Stimulated activated CD4-positive, alpha-beta T cell treated with anti-CD3 and anti-CD28 coated beads, TNF-alpha, amount 100 ng/mL, for 4 hours (primary cell): Measurements from ENCODE around the gene TNPO1.
"Not testable (repeated sequence)": the region's sequence is repeated elsewhere in the genome, so short reads cannot be mapped to it uniquely, and the experiment has no call there.

Source experiments
- DNase-seq, 3 experiments: peaks; one replicate each; pipeline ENCODE4 v3.0.0-alpha.2; 2020; ENCODE audit warnings: low read depth in 3 of 3

TNPO1 gene

DNA sequence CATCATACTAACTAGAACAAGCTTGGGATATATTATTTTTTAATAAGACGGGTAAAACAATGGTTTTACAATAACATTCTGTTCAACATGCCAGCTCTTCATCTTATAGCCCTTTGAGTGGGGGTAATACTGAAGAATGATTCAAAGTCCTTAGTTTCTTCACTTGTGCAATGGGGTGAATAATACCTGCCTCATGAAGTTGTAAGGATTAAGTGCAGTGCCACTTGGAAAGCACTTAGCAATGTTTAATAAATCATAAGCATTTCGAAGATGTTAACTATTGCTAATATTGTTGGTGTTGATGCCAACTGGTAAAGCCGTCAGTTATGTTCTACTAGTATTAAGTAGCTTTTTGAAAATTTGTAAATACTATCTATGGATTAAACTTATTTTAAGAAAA, 38.0 kb downstream of the TNPO1 start:
- no peak for DNase-seq

DNA sequence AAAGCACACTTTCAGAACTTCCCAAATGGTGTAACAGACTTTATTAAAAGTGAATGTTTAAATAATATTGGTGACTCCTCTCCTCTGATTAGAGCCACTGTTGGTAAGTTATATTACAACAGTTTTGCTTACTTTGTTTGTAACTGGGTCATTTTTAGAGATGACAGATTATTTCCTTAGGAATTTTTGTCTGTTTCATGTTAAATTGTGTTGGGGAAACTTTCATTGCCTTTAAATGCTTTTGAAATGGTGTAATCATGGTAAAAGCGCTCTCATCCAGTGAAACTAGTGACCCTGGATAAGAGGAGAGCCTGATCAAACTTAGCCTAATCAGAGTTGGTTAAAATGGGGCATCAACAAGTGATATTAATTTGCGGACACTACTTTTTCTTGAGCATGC, 39.4 kb downstream of the TNPO1 start:
- DNase-seq, result no peak

DNA sequence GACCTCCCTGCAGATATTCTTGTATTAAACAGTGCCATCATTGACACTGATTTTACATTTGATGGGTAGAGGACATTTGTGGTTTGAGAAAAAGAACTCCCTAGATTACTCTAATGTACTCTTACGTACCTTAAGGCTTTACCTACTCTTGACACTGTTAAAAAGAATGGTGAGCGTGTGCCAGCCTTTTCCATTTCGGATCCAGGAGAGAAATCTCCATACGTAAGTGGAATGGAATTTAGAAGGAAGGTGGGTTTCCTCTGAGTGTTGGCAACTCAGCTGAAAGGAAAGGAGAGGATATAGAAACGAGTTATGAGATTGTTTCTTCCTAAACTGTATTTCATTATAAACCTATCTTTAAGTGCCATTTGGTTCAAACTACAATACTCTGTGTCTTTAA, 40.9 kb downstream of the TNPO1 start:
- no peak for DNase-seq

DNA sequence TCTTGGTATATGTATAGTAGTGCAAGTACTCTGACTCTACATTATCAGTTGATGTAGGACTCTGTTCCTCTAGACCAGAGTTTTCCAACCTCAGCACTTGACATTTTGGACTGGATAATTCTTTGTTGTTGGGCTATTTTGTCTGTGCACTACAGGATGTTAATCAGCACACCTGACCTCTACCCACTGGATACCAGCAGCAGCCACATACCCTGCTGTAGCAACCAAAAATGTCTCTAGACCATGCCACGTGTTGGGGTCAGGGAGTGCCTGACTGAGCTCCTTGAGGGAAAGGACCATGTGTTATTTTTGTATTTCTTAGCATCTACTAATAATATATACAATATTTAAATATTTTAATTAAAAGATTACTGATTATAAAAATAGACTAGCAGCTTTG, 42.7 kb downstream of the TNPO1 start:
- no peak for DNase-seq

DNA sequence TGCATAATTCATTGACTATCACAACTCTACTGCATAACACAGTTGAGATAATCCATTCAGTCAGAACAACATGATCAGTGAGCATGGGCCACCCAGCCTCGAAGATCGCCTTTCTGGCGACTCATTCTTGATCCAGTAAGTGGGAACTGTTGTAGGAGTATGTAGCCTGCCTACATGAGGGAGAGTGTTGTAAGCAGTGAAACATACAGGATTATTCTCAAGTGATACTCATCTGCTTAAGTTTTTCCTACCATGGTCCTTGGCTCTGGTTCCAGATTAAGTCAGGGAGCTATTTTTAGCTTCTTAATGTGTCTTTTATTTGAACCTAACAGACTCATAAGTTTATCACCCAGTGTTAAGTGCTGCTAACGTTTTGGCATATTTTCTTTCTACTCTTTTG, 44.0 kb downstream of the TNPO1 start:
- DNase-seq, result no peak

DNA sequence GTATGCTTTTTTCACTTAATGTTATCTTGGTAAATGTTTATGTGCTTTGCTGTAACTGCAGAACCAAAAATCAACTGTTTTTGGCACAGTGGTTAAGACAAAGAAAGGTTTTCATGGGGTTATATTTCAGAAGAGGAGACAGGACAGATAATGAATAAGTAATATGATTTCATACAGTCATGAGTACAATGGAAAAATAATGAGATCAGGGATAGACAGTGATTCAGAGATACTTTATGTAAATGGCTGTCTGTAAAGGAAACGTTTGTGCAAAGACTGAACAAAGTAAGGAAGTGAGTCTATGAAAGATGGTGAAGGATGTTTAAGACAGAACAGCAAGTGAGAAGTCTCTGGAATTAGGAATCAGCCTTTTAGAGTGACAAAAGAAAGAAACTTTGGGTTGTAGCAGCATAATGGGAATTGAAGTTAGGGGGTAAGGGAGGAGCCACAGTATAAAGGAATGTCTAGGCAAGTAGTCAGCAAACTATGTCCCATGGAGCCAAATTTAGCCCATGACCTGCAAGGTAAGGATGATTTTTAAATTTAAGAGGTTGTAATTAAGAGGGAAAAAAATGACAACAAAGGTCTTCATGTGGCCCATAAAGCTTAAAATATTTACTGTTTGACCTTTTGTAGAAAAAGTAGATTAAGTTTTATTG, 55.0 kb downstream of the TNPO1 start:
- no peak for DNase-seq

DNA sequence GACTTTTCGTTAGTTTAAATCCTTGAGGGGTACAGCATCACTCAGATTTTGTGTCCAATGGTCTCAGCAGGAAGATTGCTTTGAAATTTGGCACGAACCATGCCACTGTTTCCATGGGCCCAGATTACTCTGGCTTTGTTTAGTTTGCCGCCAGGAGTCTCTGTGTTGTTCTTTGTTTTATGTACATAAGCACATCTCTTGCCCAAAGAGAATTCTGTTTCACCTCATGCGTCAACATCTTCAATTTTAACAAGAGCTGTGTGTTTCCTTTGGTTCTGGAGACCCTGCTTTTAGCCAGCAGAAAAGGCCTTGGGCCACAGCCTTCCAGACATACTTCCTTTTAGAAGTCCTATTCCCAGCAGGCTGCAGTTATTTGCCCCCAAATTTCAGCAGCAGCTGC, 62.4 kb downstream of the TNPO1 start:
- no peak for DNase-seq

DNA sequence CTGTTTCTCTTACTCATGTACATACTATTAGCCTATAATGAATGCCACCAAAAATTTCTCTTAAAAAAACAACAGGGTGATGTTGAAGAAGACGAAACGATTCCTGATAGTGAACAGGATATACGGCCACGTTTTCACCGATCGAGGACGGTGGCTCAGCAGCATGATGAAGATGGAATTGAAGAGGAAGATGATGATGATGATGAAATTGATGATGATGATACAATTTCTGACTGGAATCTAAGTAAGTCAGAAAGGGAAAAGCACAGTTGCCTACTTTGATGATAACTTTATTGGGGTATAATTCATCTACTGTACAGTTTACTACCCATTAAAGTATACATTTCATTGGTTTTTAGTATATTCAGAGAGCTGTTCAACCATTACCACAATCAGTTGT, 66.5 kb downstream of the TNPO1 start:
- no peak for DNase-seq

DNA sequence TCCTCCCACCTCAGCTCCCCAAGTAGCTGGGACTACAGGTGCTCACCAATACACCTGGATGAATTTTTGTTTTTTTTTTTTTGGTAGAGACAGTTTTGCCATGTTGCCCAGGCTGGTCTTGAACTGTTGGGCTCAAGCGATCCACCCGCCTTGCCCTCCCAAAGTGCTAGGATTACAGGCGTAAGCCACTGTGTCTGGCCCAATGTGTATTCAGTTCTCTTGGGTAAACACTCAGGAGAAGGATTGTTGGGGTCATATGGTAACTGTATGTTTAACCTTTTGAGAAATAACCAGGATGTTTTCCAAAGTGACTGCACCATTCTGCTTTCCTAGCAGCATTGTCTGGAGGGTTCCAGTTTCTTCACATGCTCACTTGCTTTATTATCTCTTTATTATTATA, 67.4 kb downstream of the TNPO1 start:
- DNase-seq, result no peak

DNA sequence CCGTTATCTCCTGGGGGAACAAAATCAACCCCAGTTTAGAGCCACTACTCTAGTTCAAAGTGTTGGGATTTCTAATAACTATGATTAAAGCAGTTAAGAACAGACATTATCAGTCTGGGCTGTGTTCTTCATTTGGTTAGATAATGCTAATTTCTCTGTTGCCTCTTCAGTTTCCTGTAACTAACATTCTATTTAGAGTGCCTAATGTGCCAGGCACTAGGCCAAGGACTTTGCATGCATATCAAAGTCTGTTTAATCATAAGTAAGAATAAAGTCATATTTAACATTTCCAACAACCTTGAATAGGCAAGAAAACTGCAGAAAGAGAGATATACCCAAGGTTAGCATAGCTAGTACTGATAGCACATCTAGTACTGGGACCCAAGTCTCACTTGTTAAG, 68.4 kb downstream of the TNPO1 start:
- no peak for DNase-seq

DNA sequence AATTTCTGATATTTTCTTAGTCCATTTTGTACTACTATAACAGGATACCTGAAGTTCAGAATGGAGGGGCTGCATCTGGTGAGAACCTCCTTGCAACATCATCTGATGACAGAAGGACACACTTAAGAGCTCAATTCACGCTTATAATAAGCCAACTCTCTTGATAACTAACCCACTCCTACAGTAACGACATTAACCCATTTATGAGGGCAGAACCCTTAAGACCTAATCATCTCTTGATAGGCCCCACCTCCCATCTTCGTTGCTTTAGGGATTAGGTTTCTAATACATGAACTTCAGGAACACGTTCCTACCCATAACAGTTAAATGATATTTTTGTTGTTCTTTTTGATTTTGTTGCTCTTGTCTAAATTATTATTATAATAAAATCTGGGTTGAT, 69.4 kb downstream of the TNPO1 start:
- no peak for DNase-seq

DNA sequence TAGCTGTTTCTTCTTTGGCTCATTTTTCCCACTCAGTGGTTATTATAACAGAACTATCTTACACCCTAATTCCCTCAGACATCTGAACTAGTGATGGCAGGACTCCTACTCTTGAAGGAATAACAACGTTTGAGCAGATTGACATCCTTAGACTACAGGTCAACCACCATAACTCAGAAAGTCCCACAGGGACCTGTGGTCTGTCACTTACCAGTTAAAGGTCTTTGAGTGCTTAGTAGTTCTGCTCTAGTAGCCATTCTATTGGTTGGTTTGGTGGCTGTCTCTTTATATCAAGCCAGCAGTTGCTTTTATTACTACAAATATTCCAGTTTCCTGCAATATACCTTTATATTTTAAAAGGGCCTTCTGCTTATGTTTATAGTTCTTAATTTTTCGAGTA, 72.1 kb downstream of the TNPO1 start:
- no peak for DNase-seq

DNA sequence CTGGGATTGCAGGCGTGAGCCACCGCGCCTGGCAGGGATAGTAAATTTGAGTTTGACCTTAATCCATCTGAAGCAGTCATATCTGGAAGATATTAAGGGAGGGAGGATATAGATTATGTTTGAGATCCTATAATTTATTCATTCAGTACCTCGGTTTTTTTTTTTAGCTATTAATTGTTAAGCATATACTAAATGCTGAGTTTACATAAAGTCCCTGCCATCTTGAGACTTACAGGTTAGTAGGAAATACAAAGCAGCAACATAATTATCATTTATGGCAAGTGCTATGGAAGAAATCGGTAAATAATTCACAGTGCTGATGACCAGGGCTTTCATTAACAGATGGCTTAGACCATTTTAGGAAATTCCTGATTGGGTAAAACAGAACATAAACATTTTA, 72.9 kb downstream of the TNPO1 start:
- no peak for DNase-seq

DNA sequence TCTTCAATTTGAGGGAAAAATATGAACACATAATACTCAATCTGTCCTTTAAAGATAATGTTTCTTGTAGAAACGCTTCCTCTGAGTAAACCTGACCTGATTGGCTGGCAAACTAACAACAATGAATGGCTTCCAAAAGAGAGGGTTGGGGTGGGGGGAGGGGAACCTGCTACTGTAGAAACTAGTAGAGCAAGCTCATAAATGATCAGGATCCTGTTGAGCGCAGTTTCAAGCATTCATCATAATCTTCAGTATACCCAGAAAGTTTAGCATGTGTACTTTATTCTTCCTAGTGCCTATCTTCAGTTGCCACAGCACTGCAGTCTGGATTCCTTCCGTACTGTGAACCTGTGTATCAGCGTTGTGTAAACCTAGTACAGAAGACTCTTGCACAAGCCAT, 76.4 kb downstream of the TNPO1 start:
- DNase-seq, result no peak

DNA sequence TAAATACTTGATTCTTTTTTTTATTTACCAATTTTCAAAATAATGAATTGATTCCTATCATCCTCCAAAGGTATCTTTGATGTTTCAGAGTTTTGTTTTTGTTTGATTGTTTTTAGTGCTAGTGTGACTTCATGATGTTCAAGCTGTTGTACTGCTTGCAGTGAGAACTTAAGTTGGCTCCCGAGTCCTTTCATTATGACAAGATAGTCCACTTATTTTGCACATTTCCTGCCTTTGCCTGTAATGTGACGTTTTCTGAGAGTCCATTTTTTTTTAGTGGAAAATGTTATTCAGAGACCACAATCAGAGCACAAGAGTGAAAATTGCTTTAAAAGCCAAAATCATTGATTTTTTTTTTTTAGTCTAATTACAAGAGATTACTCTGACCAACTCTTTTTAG, 79.3 kb downstream of the TNPO1 start:
- no peak for DNase-seq

DNA sequence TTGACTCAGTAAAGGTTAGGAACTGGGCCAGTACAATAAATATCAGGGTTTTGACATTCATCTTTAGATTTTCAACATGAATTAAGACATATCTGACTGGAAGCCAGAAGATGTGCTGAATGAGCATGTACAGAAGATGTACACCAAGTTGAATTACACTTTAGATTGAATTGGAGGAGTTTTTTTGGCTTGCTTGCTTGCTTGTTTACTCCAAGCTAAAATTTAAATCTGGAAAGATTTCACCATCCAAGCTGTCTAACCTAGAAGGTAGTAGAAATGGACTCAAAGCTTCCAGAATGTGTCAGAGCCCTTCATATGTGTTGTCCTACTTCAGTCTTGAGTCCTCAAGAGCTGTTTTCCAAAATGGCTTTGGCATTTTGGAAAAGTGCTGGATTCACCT, 90.3 kb downstream of the TNPO1 start:
- no peak for DNase-seq

DNA sequence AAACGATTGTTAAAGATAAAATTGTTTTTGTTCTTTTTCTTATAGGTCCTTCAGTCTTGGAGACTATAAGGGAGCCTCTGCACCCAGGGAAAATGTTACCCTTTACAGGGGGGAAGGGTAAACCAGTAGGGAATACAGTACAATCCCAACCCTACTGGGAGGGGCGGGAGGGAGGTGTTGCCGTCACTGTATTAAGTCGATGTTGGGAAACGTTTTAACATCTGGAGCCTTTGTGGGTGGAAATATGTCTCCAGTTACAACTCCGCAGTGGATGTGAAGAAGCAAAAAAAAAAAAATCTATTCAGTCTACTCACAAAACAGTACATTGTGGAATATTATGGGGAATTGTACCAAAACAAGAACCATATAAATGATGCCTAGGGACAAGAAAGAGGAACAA, 92.2 kb downstream of the TNPO1 start:
- no peak for DNase-seq

DNA sequence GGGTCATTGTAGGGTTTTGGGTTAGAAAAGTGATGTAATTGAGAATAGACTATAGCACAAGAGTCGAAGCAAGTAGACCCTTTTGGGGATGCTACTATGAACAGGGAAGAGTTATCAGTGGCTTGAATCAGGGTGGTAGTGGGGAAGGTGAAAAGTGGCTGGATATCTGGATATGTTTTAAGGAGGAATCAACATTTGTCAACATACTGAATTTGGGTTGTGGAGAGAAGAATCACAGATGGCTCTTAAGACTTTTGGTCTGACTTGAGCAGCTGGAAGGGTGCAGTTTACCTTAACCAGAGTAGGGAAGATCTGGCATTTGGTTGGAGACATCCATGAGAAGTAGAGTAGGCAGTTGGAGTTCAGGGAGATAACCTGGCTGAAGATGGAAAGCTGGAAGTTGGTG, 100.9 kb downstream of the TNPO1 start:
- no peak for DNase-seq

DNA sequence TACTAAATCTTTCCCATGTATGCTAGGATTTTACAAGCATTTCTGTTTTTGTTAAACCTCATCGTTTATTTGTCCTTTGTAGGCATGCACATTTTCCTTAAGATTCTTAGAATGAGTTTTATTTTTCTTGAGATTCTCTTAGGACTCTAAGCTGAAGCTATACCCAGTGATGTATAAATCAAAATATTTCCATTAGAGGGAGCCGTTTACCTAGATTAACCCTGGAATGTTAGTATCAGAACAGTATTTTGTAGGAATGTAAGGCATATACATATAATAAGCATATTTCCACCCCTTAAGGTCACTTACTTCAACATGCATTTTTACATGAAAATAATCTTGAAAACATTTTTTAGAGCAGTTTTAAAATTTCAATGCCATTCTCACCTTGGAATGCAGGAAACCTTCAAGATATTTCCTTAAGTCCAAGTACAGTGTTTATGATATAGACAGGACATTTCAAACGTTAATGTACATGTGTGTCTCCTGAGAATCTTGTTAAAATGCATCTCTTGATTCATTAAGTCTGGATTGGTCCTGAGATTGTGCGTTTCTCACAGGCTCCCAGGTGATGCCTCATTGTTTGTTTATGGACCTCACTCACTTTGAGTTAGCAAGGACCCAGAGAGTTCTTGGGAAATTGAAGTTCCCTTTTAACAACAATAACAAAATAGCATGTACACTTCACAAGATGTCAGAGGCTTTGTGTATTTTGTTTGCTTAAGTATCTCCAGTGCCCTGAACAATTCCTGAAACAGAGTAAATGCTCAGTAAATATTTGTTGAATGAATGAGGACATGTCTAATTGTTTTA, 104.4 kb downstream of the TNPO1 start:
- no peak for DNase-seq

DNA sequence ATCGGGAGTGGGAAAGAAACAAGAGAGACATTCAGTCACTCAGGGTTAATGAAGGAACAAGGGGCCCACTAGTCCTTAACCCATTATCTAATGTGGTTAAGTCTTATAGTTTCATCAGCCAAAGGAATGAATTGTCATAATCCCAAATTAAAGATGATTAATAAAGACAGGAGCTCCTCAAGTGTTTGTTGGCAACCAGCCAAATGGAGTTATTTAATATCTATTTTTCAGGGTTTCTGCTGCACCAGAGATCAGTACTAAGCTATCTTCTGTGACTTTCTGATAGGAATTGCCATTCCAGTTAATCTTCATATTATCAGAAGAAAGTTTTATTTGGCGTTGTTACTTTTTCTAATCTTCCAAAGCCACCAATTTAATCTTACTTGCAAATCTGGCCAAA, 105.4 kb downstream of the TNPO1 start:
- no peak for DNase-seq

DNA sequence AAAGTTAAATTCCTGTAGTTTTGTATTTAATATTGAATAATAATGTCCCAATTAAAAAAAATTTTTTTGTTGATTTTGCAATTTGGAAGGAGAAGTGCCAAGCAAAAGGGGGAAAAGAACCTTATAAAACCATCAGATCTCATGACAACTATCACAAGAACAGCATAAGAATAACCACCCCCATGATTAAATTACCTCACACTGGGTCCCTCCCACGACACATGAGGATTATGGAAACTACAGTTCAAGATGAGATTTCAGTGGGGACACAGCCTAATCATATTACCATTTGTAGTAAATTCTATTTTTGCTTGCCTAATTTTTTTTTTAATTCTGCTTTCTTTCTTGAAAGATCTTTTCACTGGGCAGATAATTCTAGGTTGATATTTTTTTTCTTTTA, 106.0 kb downstream of the TNPO1 start:
- DNase-seq, result no peak

DNA sequence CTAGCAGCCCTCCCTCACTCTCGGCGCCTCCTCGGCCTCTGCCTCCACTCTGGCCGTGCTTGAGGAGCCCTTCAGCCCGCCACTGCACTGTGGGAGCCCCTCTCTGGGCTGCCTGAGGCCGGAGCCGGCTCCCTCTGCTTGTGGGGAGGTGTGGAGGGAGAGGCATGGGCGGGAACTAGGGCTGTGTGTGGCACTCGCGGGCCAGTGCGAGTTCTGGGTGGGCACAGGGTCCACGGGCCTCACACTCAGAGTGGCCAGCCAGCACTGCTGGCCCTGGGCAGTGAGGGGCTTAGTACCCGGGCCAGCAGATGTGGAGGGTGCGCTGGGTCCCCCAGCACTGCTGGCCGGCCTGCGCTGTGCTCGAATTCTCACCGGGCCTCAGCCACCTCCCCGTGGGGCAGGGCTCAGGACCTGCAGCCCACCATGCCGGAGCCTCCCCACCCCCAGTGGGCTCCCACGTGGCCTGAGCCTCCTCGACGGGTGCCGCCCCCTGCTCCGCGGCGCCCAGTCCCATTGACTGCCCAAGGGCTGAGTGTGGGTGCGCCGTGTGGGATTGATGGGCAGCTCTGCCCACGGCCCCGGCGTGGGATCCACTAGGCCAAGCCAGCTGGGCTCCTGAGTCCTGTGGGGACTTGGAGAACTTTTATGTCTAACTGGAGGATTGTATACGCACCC, 109.0 kb downstream of the TNPO1 start:
- no peak for DNase-seq

DNA sequence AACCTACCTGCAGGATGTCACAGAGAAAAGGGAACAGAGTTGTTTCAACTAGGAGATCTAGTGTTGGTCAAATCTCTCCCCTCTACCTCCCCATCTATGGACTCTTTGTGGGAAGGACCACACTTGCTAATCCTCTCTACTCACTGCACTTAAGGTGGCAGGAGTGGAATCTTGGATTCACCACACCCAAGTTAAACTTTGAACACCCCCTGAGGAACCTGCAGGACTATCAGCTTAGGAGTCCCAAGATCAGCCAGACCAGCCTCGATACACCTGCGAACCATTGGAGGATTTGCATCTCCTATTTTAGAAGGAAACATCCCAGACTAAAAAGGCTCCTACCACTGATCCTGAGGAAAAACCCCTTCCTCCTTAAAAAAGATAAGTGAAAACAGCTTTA, 116.2 kb downstream of the TNPO1 start:
- DNase-seq, result not testable (repeated sequence)
